HepG2 (cell line): ENCODE results near the gene FCHO2. TPM values are rescaled to one million over a fixed set of nuclear protein-coding genes. Genes with fewer than 3 reads are reported as not detected.

Experiments used
- ATAC-seq: fragments of 200-7000 bp; cut with Tn5 transposase; 3 replicates; pipeline ENCODE4 v1.9.1; 2020; ENCODE audit warnings: mild to moderate bottlenecking, moderate library complexity
- BruUV-seq: library from RNA; stranded (reverse); fragments of 400-500 nt; replicated peaks from 2 replicates; lab custom pipeline; 2021; lab: Mats Ljungman, UMichigan
- CTCF ChIA-PET: fragments of 300-600 bp; formaldehyde crosslinking; extraction: SDS; loops from one replicate; lab custom pipeline; 2021; ENCODE audit warnings: low total read pairs, inconsistent platforms, low intra/inter-chr PET ratio; lab: Yijun Ruan, JAX
- POLR2A ChIA-PET: fragments of 350-600 bp; sonication (Branson Sonifier 250); formaldehyde crosslinking; loops from one replicate; lab custom pipeline; 2020; ENCODE audit warnings: antibody characterized with exemption, inconsistent platforms; lab: Yijun Ruan, JAX
- DNase-seq: peaks from one replicate; pipeline ENCODE4 v3.0.0-alpha.2; 2015; ENCODE audit warnings: low spot score
- FAIRE-seq: peaks from 3 replicates; lab custom pipeline; 2011; peaks lifted over from hg19 to GRCh38; lab: Jason Lieb, UNC
- H2AFZ ChIP-seq: one replicate; pipeline ENCODE4 v1.6.1; 2011; ENCODE audit warnings: low read length, inconsistent platforms
- H3K27ac ChIP-seq: fragments of 300-600 bp; 3 replicates; pipeline ENCODE4 v1.8.0; 2011; ENCODE audit warnings: mixed run types, mild to moderate bottlenecking, mixed read lengths, low read length, inconsistent platforms; ENCODE audit not compliant: insufficient read depth; ENCODE audit errors: extremely low read length
- H3K27me3 ChIP-seq, 2 experiments: fragments of 200-600 bp in 1 of 2; 2 replicates in 1 of 2; 3 replicates in 1 of 2; pipeline versions ENCODE4 v1.6.0 to v1.8.0; 2011; ENCODE audit warnings: low read length in 2 of 2, mild to moderate bottlenecking in 2 of 2, moderate library complexity in 2 of 2, inconsistent platforms in 1 of 2; ENCODE audit not compliant: insufficient read depth in 2 of 2, control insufficient read depth in 1 of 2
- H3K36me3 ChIP-seq, 2 experiments: fragments of 200-600 bp in 1 of 2; replicated peaks in 1 of 2; 2 replicates in 1 of 2; 3 replicates in 1 of 2; pipeline versions ENCODE4 v1.5.1 to v1.8.0; 2011; ENCODE audit warnings: low read length in 2 of 2, inconsistent platforms in 1 of 2; ENCODE audit not compliant: insufficient read depth in 2 of 2, control insufficient read depth in 1 of 2
- H3K4me1 ChIP-seq: 2 replicates; pipeline ENCODE4 v1.5.1; 2012; ENCODE audit warnings: low read length, inconsistent platforms; ENCODE audit not compliant: insufficient read depth
- H3K4me2 ChIP-seq: 2 replicates; pipeline ENCODE4 v1.6.0; 2011; ENCODE audit warnings: low read depth, low read length, inconsistent platforms
- H3K4me3 ChIP-seq, 3 experiments: fragments of 200-600 bp in 1 of 3; sonication (generic), shearing (Covaris generic) in 1 of 3; replicated peaks in 1 of 3; 2 replicates each; pipeline ENCODE4 v1.5.1; 2011 to 2016; ENCODE audit warnings: low read length in 3 of 3, inconsistent platforms in 2 of 3, low read depth in 2 of 3, mild to moderate bottlenecking in 2 of 3, control low read depth in 1 of 3, mixed read lengths in 1 of 3; ENCODE audit not compliant: insufficient read depth in 1 of 3
- H3K79me2 ChIP-seq: one replicate; pipeline ENCODE4 v1.6.1; 2011; ENCODE audit warnings: low read length, inconsistent platforms; ENCODE audit not compliant: insufficient read depth
- H3K9ac ChIP-seq: 2 replicates; pipeline ENCODE4 v1.6.0; 2011; ENCODE audit warnings: mild to moderate bottlenecking, low read depth, low read length, inconsistent platforms; ENCODE audit not compliant: insufficient read depth
- H3K9me3 ChIP-seq: 2 replicates; pipeline ENCODE4 v1.5.1; 2012; ENCODE audit warnings: mild to moderate bottlenecking, low read length
- H4K20me1 ChIP-seq: 2 replicates; pipeline ENCODE4 v1.6.0; 2011; ENCODE audit warnings: inconsistent platforms, mild to moderate bottlenecking, low read length, moderate library complexity; ENCODE audit not compliant: insufficient read depth
- TAF1 ChIP-seq: sonication (generic); formaldehyde crosslinking; IDR thresholded peaks from 2 replicates; pipeline ENCODE4 v1.4.0; 2020; ENCODE audit warnings: missing genetic modification reagents
- ZSCAN5A ChIP-seq: sonication (generic); formaldehyde crosslinking; IDR thresholded peaks from 2 replicates; pipeline ENCODE4 v1.8.0; 2022; ENCODE audit warnings: mild to moderate bottlenecking, missing genetic modification reagents, borderline replicate concordance
- WGBS: methylation state at CpG from one replicate; pipeline ENCODE4 v1.1.6; 2017; ENCODE audit warnings: low lambda C conversion rate; 5-methylcytosine and 5-hydroxymethylcytosine counted together
- in situ Hi-C: cut with HindIII; loops from 2 replicates; pipeline ENCODE4 v1.10.0; 2017; ENCODE audit warnings: low pct_unique_long_range_greater_than_20kb; ENCODE audit not compliant: extremely low pct_ligation_motif_present
- intact Hi-C: fragments of 100-400 bp; cut with micrococcal nuclease; formaldehyde crosslinking; loops from one replicate; pipeline ENCODE4 v1.10.0; 2022; ENCODE audit not compliant: unreplicated experiment
- polyA plus RNA-seq, 8 experiments: library from polyadenylated mRNA; depleted of rRNA in 3 of 8; stranded (reverse) in 7 of 8; unstranded in 1 of 8; fragments of >200 nt; fragmentation: Illumina TruSeq in 4 of 8; extraction: Trizol in 4 of 8; gene quantifications; 2 replicates each; pipeline versions ENCODE4 v1.2.1 to v1.2.3, GENCODE V29; 2011 to 2016; ENCODE audit warnings: low read depth in 4 of 8, missing spikeins in 1 of 8, mixed read lengths in 1 of 8; ENCODE audit not compliant: insufficient read depth in 1 of 8
- total RNA-seq, 5 experiments: library from RNA; depleted of rRNA; stranded (reverse); fragments of >200 nt; fragmentation: Illumina TruSeq; extraction: Trizol; gene quantifications; 2 replicates each; pipeline ENCODE4 v1.2.3, GENCODE V29; 2016; ENCODE audit warnings: low read depth in 1 of 5
- TF ChIP-seq, protein P1 (sequence below): sonication (generic); formaldehyde crosslinking; IDR thresholded peaks from 2 replicates; pipeline ENCODE4 v1.8.0; 2023; ENCODE audit warnings: mild to moderate bottlenecking, missing genetic modification reagents
- TF ChIP-seq, protein P2 (sequence below): sonication (generic); formaldehyde crosslinking; IDR thresholded peaks from 2 replicates; pipeline ENCODE4 v1.4.0; 2020; ENCODE audit warnings: missing genetic modification reagents

FCHO2 gene
- total and polyA plus RNA-seq, 2 of the 13 experiments (the other 11 are each of a cell fraction or from before 2014, with no cell fraction given): 11.6 to 17.3 TPM

- intact Hi-C loops: loop anchor here (5.0 kb wide), 1 partner anchor 280 kb away; no protein-coding TSS in a partner anchor
- CTCF ChIA-PET: no interaction called here
- no peaks in the 10 kb centered on the region for H3K36me3 ChIP-seq
- H3K4me3 ChIP-seq: no peak overlapping the region
- H3K27ac ChIP-seq: no peak overlapping the region
- no peaks in the 10 kb centered on the region for H3K4me1 ChIP-seq
- FAIRE-seq: no peak
- H3K9ac ChIP-seq: no peak overlapping the region
- H3K9me3 ChIP-seq: no peaks in the 10 kb centered on the region
- no peak overlapping the region for H3K4me2 ChIP-seq
- WGBS: 55% methylated on average over 1 of the region's 1 CpG
- ATAC-seq: no peak
- H2AFZ ChIP-seq: no peak overlapping the region
- TF ChIP-seq TAF1 (CRISPR knock-in tag) (no peak), ZSCAN5A (CRISPR knock-in tag) (no peak)
- TF ChIP-seq, protein P1, sequence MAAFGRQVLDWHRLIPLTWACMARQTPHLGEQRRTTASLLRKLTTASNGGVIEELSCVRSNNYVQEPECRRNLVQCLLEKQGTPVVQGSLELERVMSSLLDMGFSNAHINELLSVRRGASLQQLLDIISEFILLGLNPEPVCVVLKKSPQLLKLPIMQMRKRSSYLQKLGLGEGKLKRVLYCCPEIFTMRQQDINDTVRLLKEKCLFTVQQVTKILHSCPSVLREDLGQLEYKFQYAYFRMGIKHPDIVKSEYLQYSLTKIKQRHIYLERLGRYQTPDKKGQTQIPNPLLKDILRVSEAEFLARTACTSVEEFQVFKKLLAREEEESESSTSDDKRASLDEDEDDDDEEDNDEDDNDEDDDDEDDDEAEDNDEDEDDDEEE: no peak
- TF ChIP-seq, protein P2, sequence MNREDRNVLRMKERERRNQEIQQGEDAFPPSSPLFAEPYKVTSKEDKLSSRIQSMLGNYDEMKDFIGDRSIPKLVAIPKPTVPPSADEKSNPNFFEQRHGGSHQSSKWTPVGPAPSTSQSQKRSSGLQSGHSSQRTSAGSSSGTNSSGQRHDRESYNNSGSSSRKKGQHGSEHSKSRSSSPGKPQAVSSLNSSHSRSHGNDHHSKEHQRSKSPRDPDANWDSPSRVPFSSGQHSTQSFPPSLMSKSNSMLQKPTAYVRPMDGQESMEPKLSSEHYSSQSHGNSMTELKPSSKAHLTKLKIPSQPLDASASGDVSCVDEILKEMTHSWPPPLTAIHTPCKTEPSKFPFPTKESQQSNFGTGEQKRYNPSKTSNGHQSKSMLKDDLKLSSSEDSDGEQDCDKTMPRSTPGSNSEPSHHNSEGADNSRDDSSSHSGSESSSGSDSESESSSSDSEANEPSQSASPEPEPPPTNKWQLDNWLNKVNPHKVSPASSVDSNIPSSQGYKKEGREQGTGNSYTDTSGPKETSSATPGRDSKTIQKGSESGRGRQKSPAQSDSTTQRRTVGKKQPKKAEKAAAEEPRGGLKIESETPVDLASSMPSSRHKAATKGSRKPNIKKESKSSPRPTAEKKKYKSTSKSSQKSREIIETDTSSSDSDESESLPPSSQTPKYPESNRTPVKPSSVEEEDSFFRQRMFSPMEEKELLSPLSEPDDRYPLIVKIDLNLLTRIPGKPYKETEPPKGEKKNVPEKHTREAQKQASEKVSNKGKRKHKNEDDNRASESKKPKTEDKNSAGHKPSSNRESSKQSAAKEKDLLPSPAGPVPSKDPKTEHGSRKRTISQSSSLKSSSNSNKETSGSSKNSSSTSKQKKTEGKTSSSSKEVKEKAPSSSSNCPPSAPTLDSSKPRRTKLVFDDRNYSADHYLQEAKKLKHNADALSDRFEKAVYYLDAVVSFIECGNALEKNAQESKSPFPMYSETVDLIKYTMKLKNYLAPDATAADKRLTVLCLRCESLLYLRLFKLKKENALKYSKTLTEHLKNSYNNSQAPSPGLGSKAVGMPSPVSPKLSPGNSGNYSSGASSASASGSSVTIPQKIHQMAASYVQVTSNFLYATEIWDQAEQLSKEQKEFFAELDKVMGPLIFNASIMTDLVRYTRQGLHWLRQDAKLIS (CRISPR knock-in tag): no peak
- no TSS peak for BruUV-seq
- in situ Hi-C loops: no loop called here
- H4K20me1 ChIP-seq: no peaks in the 10 kb centered on the region
- no peaks in the 10 kb centered on the region for H3K27me3 ChIP-seq
- DNase-seq: no peak
- H3K79me2 ChIP-seq: no peaks in the 10 kb centered on the region
- POLR2A ChIA-PET: no interaction called here
These were observed 33.4 kb upstream of the FCHO2 start for GRCh38 chr5:72922422-72922821.
